ENCODE results near the gene CAPN2.
"Not testable (repeated sequence)": the region's sequence is repeated elsewhere in the genome, so short reads cannot be mapped to it uniquely, and the experiment has no call there.

Gene CAPN2

GRCh38 chr1:223815020-223815853, 102.9 kb downstream of the CAPN2 start:
- Histone ChIP-seq H3K9me3 (ENCODE audit: low read length) (no peaks in the 10 kb centered on the region), H3K4me3 (ENCODE audit: low read depth in 1 of 2, low read length in 2 of 2) (no peak overlapping the region), H3K4me1 (ENCODE audit: insufficient read depth, low read length) (peaks cover 5% of the 10 kb centered on the region), H3K27ac (ENCODE audit: low read depth, low read length) (no peak overlapping the region), H3K36me3 (ENCODE audit: insufficient read depth, low read length) (peaks cover 34% of the 10 kb centered on the region), H3K9ac (ENCODE audit: low read length) (no peak overlapping the region), H3K27me3 (ENCODE audit: control insufficient read depth in 1 of 2, insufficient read depth in 2 of 2, low read length in 2 of 2) (no peaks in the 10 kb centered on the region)

DNA sequence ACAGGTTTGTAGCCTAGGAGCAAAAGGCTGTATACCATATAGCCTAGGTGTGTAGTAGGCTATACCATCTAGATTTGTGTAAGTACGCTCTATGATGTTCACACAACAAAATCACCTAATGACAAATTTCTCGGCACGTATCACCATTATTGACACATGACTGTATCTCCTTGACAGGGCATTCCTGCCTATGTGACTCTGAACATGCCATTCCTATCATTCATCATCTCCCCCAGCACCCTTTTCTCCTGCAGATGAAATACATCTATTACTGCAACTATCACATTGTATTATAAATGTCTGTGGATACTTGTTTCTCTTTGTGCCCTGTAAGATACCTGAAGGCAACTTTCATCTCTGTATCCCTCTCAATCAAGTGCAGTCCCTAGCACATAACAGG, 103.5 kb downstream of the CAPN2 start:
- Histone ChIP-seq H3K36me3 (ENCODE audit: insufficient read depth, low read length) (peaks cover 29% of the 10 kb centered on the region), H3K27ac (ENCODE audit: low read depth, low read length) (no peak overlapping the region), H3K9ac (ENCODE audit: low read length) (no peak overlapping the region)

GRCh38 chr1:223817265-223817664, 104.9 kb downstream of the CAPN2 start:
- H3K36me3 ChIP-seq (ENCODE audit: insufficient read depth, low read length), result peaks cover 26% of the 10 kb centered on the region
- H3K9me3 ChIP-seq (ENCODE audit: low read length); H3K27me3 ChIP-seq (ENCODE audit: control insufficient read depth in 1 of 2, insufficient read depth in 2 of 2, low read length in 2 of 2); H3K4me1 ChIP-seq (ENCODE audit: insufficient read depth, low read length); H3K4me3 ChIP-seq (ENCODE audit: low read depth in 1 of 2, low read length in 2 of 2); H3K9ac ChIP-seq (ENCODE audit: low read length); H3K27ac ChIP-seq (ENCODE audit: low read depth, low read length): not testable (repeated sequence)

More for the DNA sequence above, 103.5 kb downstream of the CAPN2 start:
- Histone ChIP-seq H3K9me3 (ENCODE audit: low read length) (no peaks in the 10 kb centered on the region), H3K4me1 (ENCODE audit: insufficient read depth, low read length) (peaks cover 5% of the 10 kb centered on the region), H3K4me3 (ENCODE audit: low read depth in 1 of 2, low read length in 2 of 2) (no peak overlapping the region), H3K27me3 (ENCODE audit: control insufficient read depth in 1 of 2, insufficient read depth in 2 of 2, low read length in 2 of 2) (no peaks in the 10 kb centered on the region)

- Histone ChIP-seq H3K27ac (ENCODE audit: low read depth, low read length) (no peak overlapping the region), H3K4me3 (ENCODE audit: low read depth in 1 of 2, low read length in 2 of 2) (no peak overlapping the region), H3K9me3 (ENCODE audit: low read length) (no peaks in the 10 kb centered on the region), H3K36me3 (ENCODE audit: insufficient read depth, low read length) (peaks cover 7% of the 10 kb centered on the region), H3K4me1 (ENCODE audit: insufficient read depth, low read length) (peaks cover 4% of the 10 kb centered on the region), H3K27me3 (ENCODE audit: control insufficient read depth in 1 of 2, insufficient read depth in 2 of 2, low read length in 2 of 2) (no peaks in the 10 kb centered on the region), H3K9ac (ENCODE audit: low read length) (no peak overlapping the region)
Observed at GRCh38 chr1:223819730-223820514, 107.6 kb downstream of the CAPN2 start.

DNA sequence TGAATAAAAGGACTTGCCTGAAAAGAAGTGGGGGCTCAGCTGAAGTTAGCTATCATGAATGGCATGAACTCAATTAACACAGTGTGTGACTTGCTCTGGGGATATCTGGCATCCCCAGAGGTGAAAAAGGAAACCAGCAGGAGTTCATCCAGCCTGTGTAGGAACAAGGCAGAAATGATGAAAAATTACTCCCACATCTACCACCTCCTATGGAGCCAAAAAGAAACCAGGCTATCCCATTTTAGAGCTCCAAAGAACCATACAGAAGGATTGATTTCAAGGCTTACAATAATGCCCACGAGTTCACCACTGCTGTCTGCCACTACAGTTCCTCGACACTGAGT, 108.1 kb downstream of the CAPN2 start:
- H3K9me3 ChIP-seq (ENCODE audit: low read length), result no peaks in the 10 kb centered on the region
- H3K9ac ChIP-seq (ENCODE audit: low read length), result no peak overlapping the region
- H3K27ac ChIP-seq (ENCODE audit: low read depth, low read length), result no peak overlapping the region
- H3K27me3 ChIP-seq (ENCODE audit: control insufficient read depth in 1 of 2, insufficient read depth in 2 of 2, low read length in 2 of 2), result no peaks in the 10 kb centered on the region
- peaks cover 7% of the 10 kb centered on the region for H3K36me3 ChIP-seq (ENCODE audit: insufficient read depth, low read length)
- H3K4me1 ChIP-seq (ENCODE audit: insufficient read depth, low read length), result no peaks in the 10 kb centered on the region
- H3K4me3 ChIP-seq (ENCODE audit: low read depth in 1 of 2, low read length in 2 of 2), result no peak overlapping the region

- Histone ChIP-seq H3K9ac (ENCODE audit: low read length) (no peak overlapping the region), H3K27me3 (ENCODE audit: control insufficient read depth in 1 of 2, insufficient read depth in 2 of 2, low read length in 2 of 2) (no peaks in the 10 kb centered on the region), H3K27ac (ENCODE audit: low read depth, low read length) (no peak overlapping the region), H3K4me3 (ENCODE audit: low read depth in 1 of 2, low read length in 2 of 2) (no peak overlapping the region), H3K4me1 (ENCODE audit: insufficient read depth, low read length) (no peaks in the 10 kb centered on the region), H3K9me3 (ENCODE audit: low read length) (no peaks in the 10 kb centered on the region), H3K36me3 (ENCODE audit: insufficient read depth, low read length) (peaks cover 2% of the 10 kb centered on the region)
Observed at GRCh38 chr1:223820971-223821370, 108.6 kb downstream of the CAPN2 start.

DNA sequence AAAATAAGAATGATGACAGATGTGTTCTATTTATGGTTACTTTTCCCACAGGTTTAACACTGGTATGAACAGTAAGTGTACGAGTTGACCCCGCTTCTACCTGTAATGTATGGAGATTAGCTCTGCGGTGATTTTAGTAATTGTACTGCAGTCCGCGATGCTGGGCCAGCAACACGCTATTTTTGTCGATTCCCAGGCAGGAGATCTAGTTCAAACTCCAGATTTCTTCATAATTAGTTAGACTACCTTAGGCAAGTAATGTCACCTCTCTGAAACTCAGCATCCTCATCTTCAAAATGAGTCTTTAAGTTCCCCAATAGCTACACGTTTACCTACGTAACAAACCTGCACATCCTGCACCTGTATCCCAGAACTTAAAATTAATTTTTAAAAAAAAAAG, 111.9 kb downstream of the CAPN2 start:
- no peak overlapping the region for H3K4me3 ChIP-seq (ENCODE audit: low read depth in 1 of 2, low read length in 2 of 2)
- no peaks in the 10 kb centered on the region for H3K9me3 ChIP-seq (ENCODE audit: low read length)
- H3K4me1 ChIP-seq (ENCODE audit: insufficient read depth, low read length), result no peaks in the 10 kb centered on the region
- no peak overlapping the region for H3K9ac ChIP-seq (ENCODE audit: low read length)
- H3K36me3 ChIP-seq (ENCODE audit: insufficient read depth, low read length), result no peaks in the 10 kb centered on the region
- H3K27me3 ChIP-seq (ENCODE audit: control insufficient read depth in 1 of 2, insufficient read depth in 2 of 2, low read length in 2 of 2), result no peaks in the 10 kb centered on the region
- no peak overlapping the region for H3K27ac ChIP-seq (ENCODE audit: low read depth, low read length)

DNA sequence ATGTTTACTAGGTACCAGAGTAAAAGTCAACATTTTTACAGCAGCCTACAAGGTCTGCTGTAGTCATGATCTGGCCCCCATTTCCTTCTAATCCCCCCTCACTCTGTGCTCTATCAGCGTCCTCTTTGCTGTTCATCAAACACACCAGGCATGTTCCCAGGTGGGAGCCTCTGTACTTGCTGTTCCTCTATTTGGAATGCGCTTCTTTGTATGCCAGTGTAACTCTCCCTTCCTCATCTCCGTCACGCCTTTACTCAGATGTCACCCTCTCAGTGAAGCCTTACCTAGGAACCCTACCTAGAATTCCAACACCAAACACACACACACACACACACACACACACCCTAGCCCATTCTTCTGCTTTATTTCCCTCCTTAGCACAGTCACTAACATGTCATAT, 112.4 kb downstream of the CAPN2 start:
- no peaks in the 10 kb centered on the region for H3K36me3 ChIP-seq (ENCODE audit: insufficient read depth, low read length)
- no peaks in the 10 kb centered on the region for H3K4me1 ChIP-seq (ENCODE audit: insufficient read depth, low read length)
- no peak overlapping the region for H3K9ac ChIP-seq (ENCODE audit: low read length)

More for the DNA sequence above, 112.4 kb downstream of the CAPN2 start:
- Histone ChIP-seq H3K27ac (ENCODE audit: low read depth, low read length) (no peak overlapping the region), H3K4me3 (ENCODE audit: low read depth in 1 of 2, low read length in 2 of 2) (no peak overlapping the region), H3K27me3 (ENCODE audit: control insufficient read depth in 1 of 2, insufficient read depth in 2 of 2, low read length in 2 of 2) (no peaks in the 10 kb centered on the region), H3K9me3 (ENCODE audit: low read length) (no peaks in the 10 kb centered on the region)
